GM19351 (cell line): ENCODE measurements around the gene GALNT16.
A peak's percentile ranks its signal among the peaks of the same experiment; 100 is the strongest.

Experiments used
- ATAC-seq: cut with Tn5 transposase; IDR thresholded peaks from one replicate; pipeline ENCODE4 v1.9.1; 2021; ENCODE audit warnings: mild to moderate bottlenecking, moderate library complexity; ENCODE audit not compliant: unreplicated experiment

Gene GALNT16

DNA sequence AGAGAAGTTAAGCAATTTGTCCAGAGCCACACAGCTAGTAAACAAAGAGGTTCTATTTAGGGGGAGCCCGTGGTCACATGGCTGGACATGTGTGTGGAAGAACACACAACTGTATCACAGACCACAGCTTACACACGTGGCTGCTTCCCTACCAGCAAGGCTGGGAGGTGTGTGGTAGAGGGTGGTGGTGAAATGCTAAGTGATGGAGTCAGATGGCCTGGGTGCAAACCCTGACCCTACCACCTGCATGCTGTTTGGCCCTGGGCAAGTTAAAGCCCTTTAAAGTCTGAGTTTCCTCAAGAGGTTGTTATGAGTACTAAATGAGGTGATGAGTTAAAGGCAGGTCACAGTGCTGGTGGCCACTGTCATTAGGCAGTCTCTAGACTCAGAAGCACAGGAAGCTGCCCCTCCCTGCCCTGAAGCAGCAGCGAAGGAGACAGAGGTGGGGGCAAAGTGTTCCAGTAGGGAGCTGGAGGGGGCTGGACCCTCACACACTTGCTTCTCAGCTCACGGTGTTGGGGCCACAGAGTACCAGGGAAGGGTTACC lies 73.9 kb downstream of the GALNT16 start:
- no peak for ATAC-seq

DNA sequence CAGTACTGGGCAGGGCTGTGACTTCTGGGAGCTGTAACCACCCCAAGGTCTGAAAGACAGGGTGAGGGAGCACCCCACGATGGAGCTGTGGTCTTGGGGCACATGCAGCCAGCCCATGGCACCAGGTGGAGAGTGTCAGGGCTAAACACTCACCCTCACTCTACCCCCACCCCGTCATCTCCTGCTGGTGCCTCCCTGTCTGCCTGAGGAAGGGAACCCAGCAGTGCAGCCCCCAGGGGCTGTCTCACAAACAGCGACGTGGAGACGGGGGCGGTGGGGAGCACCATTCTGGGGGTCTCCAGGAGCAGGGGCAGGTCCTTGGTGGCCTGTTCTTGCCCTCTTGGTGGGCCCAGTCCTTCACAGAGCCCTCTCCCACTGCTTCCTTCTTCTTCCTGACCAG lies 74.6 kb downstream of the GALNT16 start:
- ATAC-seq = no peak

DNA sequence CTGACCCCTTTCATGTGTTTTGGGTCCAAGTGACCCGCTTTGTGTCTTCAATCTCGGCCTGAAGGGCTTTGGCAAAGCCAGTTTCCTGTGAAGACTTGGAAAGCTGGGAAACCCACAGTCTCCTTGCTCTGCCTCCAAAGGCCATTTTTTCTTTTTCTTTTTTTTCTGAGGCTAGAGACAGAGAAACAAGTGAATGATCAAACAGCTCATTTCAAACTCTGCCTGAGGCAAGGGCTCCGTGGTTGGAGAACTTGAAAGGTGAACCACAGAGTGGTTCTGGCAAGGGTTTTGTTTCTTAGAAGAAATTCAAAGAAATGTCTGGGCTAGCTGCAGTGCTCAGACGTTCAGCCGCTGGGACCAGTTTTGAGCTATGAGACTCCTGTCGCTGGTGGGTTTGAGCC lies 75.4 kb downstream of the GALNT16 start:
- no peak for ATAC-seq

DNA sequence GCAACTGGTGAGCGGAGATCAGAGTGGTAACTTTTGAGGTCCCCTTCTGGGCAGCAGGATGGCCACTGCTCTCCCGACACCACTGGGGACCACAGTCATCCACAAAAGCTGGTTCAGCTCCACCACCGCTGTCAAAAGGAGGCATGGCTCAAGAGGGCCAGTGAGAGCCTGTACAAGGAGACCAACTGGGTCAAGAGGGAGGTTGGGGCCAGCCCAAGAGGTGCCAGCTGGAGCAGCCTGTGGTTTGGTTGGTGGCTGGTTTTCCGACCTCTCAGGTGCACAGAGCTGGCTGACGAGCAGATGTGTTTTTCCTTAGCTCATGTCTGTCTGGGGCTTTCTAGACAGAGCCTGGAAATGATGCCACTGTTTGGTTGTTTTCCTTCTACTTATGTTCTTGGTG lies 78.0 kb downstream of the GALNT16 start:
- no peak for ATAC-seq

DNA sequence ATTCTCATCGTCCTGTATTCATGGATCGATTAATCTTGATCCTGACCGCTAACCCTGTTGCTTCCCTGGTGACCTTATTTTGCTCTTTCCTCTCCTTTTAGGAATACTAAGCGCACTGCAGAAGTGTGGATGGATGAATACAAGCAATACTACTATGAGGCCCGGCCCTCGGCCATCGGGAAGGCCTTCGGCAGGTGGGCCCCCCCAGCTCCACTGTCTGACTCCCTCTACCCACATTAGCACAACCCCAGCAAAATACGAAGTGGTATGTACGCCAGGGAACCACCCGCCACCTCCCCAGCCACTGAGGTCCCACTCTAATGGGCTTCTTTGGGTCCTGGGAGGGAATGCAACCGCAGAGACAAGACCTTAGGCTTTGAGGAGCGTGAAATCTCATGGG lies 79.5 kb downstream of the GALNT16 start:
- no peak for ATAC-seq

- no peak for ATAC-seq
Measured at GRCh38 chr14:69342928-69343525, 83.1 kb downstream of the GALNT16 start.

GRCh38 chr14:69344171-69344570 lies 84.2 kb downstream of the GALNT16 start:
- ATAC-seq = no peak

DNA sequence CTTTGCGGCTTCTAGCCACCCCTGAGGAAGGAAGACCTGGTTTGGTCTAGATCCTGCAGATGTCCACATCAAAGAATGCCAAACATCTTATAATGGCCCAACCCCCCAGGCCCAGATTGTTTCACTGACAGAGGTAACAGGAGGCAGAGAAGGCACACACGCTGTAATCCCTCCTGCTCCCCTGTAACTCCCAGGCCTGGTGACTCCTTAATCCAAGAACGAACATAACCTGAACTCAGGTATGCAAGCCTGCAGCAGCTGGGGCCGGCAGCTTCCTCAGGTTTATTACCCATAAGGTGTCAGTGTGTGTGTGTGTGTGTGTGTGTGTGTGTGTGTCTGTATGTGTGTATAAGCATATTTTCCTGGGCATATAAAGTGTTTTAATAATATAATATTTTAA lies 85.4 kb downstream of the GALNT16 start:
- ATAC-seq = no peak

DNA sequence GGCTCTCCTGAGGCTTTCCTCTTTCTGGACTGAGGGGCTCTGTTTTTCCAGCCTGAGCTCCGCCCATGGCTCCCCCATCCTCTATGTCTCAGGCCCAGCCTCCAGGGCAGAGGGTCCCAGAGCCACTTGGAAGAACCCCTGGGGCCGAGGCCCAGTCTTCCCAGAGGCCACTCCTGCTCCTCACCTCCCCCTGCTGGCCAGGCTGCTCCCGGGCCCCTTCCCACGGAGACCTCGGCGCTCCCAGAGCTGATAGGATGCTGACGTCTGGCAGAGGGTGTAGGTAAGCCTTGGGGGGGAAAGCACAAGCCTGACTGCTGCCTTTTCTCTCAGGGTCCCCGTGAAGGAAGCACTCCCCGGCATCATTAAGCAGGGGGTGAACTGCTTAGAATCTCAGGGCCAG lies 86.8 kb downstream of the GALNT16 start:
- ATAC-seq = no peak

DNA sequence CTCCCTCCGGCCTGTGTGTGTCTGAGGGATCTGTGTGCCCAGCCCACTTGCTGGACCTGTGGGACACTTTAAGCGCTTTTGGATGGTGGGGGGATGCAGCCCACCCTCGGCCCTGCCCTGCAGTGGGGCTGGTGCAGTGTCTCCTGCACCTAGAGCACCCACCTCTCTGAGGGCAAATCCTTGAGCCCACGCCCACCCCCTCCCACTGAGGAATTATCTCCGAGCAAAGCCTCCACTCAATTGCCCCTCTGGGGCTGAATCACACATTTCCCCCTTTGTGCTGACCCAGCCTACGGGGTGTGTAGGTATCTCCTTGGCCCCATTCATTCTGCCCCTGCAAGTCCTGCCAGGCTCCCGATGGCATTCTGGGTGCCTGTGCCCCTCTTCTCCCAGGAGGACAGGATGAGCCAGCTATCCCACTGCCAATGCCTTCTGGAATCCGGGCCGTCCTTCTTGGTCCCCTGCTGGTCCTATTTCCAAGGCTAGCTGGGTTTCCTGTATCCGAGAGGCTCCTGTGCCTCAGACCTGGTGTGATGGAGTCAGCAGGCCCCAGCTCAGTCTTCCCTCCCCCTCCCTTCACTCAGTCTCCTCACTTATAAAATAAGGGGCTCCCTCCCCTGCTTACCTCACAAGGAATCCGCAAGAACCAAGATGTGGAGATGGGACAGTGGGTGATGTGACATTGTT lies 89.3 kb downstream of the GALNT16 start:
- ATAC-seq = no peak

DNA sequence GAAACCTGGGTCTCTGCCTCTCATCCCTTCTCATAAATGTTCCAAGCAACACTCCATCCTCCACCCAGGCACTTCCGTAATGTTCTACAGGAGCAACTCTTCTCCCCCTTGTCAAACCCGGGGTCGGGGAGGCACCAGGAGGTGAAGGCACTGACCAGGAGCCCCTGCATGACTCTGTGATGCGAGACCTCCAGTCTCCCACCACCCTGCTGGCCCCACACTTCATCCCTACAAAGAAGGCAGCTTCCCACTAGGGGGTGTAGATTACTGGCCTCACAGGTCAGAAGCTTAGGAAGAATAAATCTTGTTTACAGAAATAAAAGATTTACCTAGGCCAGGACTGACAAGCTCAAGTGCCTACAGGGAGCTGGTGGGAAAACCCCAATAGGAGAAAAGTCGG lies 90.9 kb downstream of the GALNT16 start:
- no peak for ATAC-seq

GRCh38 chr14:69351385-69351784 lies 91.4 kb downstream of the GALNT16 start:
- ATAC-seq = no peak

DNA sequence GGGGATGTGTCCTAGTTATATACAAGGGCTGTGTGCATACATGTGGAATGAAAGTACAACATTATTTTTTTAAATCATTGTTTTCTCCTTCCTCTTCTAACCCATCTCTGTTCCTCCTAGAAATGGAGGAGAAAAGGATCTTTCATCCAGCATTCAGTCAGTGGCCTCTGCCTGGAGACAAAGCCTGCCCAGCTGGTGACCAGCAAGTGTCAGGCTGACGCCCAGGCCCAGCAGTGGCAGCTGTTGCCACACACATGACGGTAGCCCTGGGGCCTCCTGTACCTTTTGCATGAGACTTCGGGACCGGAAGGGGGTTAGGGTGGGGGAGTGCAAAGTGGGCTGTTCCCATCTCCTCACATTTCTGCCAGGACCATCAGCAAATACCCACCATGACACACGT lies 92.0 kb downstream of the GALNT16 start:
- ATAC-seq = no peak

- ATAC-seq = no peak
Measured at GRCh38 chr14:69353168-69353567, 93.2 kb downstream of the GALNT16 start.

DNA sequence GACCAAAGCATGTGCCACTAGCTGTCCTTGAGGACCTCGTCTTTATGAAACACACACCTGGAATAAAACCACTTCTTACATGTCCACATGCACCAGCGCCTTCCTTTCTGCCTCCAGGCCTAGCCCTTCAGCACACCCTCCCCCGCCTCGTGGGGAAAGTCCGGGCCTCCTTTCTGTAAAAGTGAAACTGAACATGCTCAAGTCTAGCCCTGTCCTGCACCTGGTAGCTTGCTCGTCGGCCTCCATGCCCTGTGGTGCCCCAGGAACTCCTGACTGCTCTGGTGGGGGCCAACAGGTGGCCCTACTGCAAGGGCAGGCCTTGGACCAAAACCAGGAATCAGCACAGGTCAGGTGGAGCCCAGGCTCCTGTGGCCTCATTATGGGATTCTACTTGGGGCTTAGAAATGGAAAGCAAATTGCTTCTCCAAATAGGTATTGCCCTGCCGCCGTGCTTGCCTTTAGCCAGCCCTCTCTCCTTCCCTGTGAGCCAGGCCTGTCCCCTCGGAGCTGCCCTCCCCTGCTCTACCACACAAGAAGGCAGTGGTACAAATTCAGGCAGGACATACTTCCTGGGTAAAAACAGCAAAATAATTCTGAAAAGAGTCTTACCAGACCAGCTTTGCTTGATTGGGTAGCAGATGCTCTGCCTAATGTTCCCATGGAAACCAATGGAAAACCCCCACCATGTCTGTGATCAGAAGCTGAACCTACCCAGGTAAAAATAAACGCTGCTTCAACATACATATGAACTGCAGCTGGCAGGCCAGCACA lies 94.6 kb downstream of the GALNT16 start:
- peak; percentile 91 for ATAC-seq

GRCh38 chr14:69355154-69355597 lies 95.2 kb downstream of the GALNT16 start:
- no peak for ATAC-seq

GRCh38 chr14:69355607-69356281 lies 95.8 kb downstream of the GALNT16 start:
- ATAC-seq = no peak

GRCh38 chr14:69356903-69357543 lies 97.1 kb downstream of the GALNT16 start:
- ATAC-seq = no peak

DNA sequence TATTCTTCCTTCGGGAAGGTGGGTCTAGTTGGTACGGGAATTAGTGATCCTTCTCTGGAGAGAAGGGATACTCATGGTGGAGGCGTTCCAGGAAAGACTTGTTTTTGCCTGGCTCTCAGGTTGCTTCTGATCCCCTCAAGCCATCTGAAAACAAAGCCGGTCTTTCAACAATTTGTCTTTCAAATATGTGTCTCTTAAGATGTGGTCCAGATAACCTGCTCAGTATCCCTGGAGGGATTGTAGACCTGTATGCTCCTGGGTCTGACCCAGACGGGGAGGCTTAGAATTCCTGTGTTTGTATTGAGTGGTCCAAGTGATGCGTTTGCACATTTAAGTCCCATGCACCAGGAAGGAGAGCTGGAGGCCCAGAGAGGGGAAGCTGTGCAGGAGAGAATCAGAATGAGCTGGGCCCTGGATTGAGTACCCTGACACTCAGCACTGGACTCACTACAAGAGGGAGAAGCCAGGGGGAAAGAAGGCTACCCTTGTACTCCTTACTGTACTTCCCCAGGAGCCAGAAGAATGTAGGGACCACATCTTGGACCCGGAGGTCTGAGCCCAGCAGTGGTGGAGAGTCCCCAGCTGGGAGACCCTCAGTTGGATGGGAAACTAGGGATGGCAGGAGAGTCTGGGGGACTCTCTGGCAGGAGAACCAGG lies 97.7 kb downstream of the GALNT16 start:
- ATAC-seq = no peak

GRCh38 chr14:69358233-69358963 lies 98.4 kb downstream of the GALNT16 start:
- no peak for ATAC-seq
